ENCODE measurements around the gene NUP205. TPM values are rescaled to one million over a fixed set of nuclear protein-coding genes. Genes with fewer than 3 reads are reported as not detected.
A peak's percentile ranks its signal among the peaks of the same experiment; 100 is the strongest.

Gene NUP205
- total and polyA plus RNA-seq, 2 donors (not counting 1 experiment from before 2014, with no cell fraction given), result 31.4 to 70.3 TPM

- Histone ChIP-seq H3K4me1 (ENCODE audit: control insufficient read depth in 2 of 2, insufficient read depth in 2 of 2, low read length in 2 of 2) (peaks cover 0 to 11% of the 10 kb centered on the region in 2 donors), H3K27me3 (replicated peaks in 1 of 4; ENCODE audit: control extremely low read depth in 1 of 4, control insufficient read depth in 3 of 4, insufficient read depth in 4 of 4, low read length in 3 of 4) (no peaks in the 10 kb centered on the region), H3K4me3 (ENCODE audit: control extremely low read depth in 1 of 5, extremely low read depth in 1 of 5, insufficient read depth in 1 of 5, low read depth in 2 of 5, low read length in 4 of 5) (no peak overlapping the region), H3K79me2 (ENCODE audit: control insufficient read depth, insufficient read depth, low read length) (no peaks in the 10 kb centered on the region), H2AFZ (ENCODE audit: insufficient read depth, low read depth, low read length, poor library complexity, severe bottlenecking) (no peak overlapping the region), H3K27ac (ENCODE audit: low read length in 2 of 2) (no peak overlapping the region), H3K36me3 (replicated peaks in 1 of 2; ENCODE audit: control extremely low read depth in 1 of 2, control insufficient read depth in 1 of 2, extremely low read depth in 1 of 2, insufficient read depth in 2 of 2, low read length in 1 of 2) (peaks cover 4 to 44% of the 10 kb centered on the region in 2 experiments), H3K9me3 (ENCODE audit: control extremely low read depth in 1 of 3, control insufficient read depth in 2 of 3, insufficient read depth in 1 of 3, low read length in 2 of 3) (no peaks in the 10 kb centered on the region), H4K20me1 (ENCODE audit: control insufficient read depth, insufficient read depth, low read length, poor library complexity, severe bottlenecking) (no peaks in the 10 kb centered on the region), H3K4me2 (replicated peaks; ENCODE audit: low read depth, low read length, poor library complexity, severe bottlenecking) (no peak overlapping the region), H3K9ac (ENCODE audit: low read length) (no peak overlapping the region)
- WGBS (ENCODE audit: insufficient coverage), result 94% methylated on average over 2 of the region's 4 CpGs
- Mint-ChIP-seq H3K9me3 (ENCODE audit: insufficient read depth) (no peaks in the 10 kb centered on the region), H3K27me3 (no peaks in the 10 kb centered on the region), H3K4me1 (peaks cover 14% of the 10 kb centered on the region), H3K27ac (no peak overlapping the region), H3K4me3 (no peak overlapping the region)
- intact Hi-C loops (cut with micrococcal nuclease), result no loop called here
- DNase-seq, result no peak
- POLR2A ChIA-PET, result no interaction called here
- no peak for ATAC-seq (ENCODE audit: low read depth)
- CTCF ChIA-PET, result interaction anchor here (1.2 kb wide), 1 partner anchor 12 kb away, joined by 3 read pairs; no protein-coding TSS in a partner anchor
- TF ChIP-seq CTCF (IDR thresholded peaks at IDR 0.05), result no peak
- no peak for TF ChIP-seq EZH2 (IDR thresholded peaks at IDR 0.05; ENCODE audit: borderline replicate concordance, insufficient read depth, low read depth, low read length, poor library complexity, severe bottlenecking)
Observed at GRCh38 chr7:135678612-135679575, 121.2 kb downstream of the NUP205 start.

- no peak for DNase-seq
- WGBS (ENCODE audit: insufficient coverage), result 66% methylated on average over 2 of the region's 5 CpGs
- Mint-ChIP-seq H3K4me1 (peaks cover 14% of the 10 kb centered on the region), H3K27ac (peak overlapping the region; percentile 17), H3K4me3 (no peak overlapping the region), H3K9me3 (ENCODE audit: insufficient read depth) (no peaks in the 10 kb centered on the region), H3K27me3 (no peaks in the 10 kb centered on the region)
- H3K4me3 ChIP-seq (ENCODE audit: control extremely low read depth in 1 of 5, extremely low read depth in 1 of 5, insufficient read depth in 1 of 5, low read depth in 2 of 5, low read length in 4 of 5), result no peak overlapping the region
- H3K4me1 ChIP-seq (ENCODE audit: control insufficient read depth in 2 of 2, insufficient read depth in 2 of 2, low read length in 2 of 2), result peaks cover 0 to 11% of the 10 kb centered on the region in 2 donors
- no peaks in the 10 kb centered on the region for H3K9me3 ChIP-seq (ENCODE audit: control extremely low read depth in 1 of 3, control insufficient read depth in 2 of 3, insufficient read depth in 1 of 3, low read length in 2 of 3)
- no peaks in the 10 kb centered on the region for H3K27me3 ChIP-seq (replicated peaks in 1 of 4; ENCODE audit: control extremely low read depth in 1 of 4, control insufficient read depth in 3 of 4, insufficient read depth in 4 of 4, low read length in 3 of 4)
- H3K79me2 ChIP-seq (ENCODE audit: control insufficient read depth, insufficient read depth, low read length), result no peaks in the 10 kb centered on the region
- no peaks in the 10 kb centered on the region for H4K20me1 ChIP-seq (ENCODE audit: control insufficient read depth, insufficient read depth, low read length, poor library complexity, severe bottlenecking)
- TF ChIP-seq EZH2 (IDR thresholded peaks at IDR 0.05; ENCODE audit: borderline replicate concordance, insufficient read depth, low read depth, low read length, poor library complexity, severe bottlenecking), result no peak
- TF ChIP-seq CTCF (IDR thresholded peaks at IDR 0.05), result no peak
- ChIA-PET POLR2A (no interaction called here), CTCF (interaction anchor here (1.0 to 1.7 kb wide), 3 partner anchors 9 to 401 kb away, joined by 3 to 4 read pairs (median 4); no protein-coding TSS in a partner anchor)
- peaks cover 2 to 18% of the 10 kb centered on the region in 2 experiments for H3K36me3 ChIP-seq (replicated peaks in 1 of 2; ENCODE audit: control extremely low read depth in 1 of 2, control insufficient read depth in 1 of 2, extremely low read depth in 1 of 2, insufficient read depth in 2 of 2, low read length in 1 of 2)
- no peak overlapping the region for H3K9ac ChIP-seq (ENCODE audit: low read length)
- no peak overlapping the region for H2AFZ ChIP-seq (ENCODE audit: insufficient read depth, low read depth, low read length, poor library complexity, severe bottlenecking)
- no peak overlapping the region for H3K27ac ChIP-seq (ENCODE audit: low read length in 2 of 2)
- intact Hi-C loops (cut with micrococcal nuclease), result no loop called here
- ATAC-seq (ENCODE audit: low read depth), result no peak
- H3K4me2 ChIP-seq (replicated peaks; ENCODE audit: low read depth, low read length, poor library complexity, severe bottlenecking), result no peak overlapping the region
Observed at GRCh38 chr7:135681762-135682161, 124.0 kb downstream of the NUP205 start.
